ENCODE results near the gene SCARF2. TPM values are rescaled to one million over a fixed set of nuclear protein-coding genes. Genes with fewer than 3 reads are reported as not detected.
A peak's percentile ranks its signal among the peaks of the same experiment; 100 is the strongest.

Gene SCARF2
- total RNA-seq, 2 experiments from 2014 or later, result 2.5 to 3.1 TPM

- no peak for TF ChIP-seq CTCF (IDR thresholded peaks at IDR 0.05)
- intact Hi-C loops (cut with DNase I, micrococcal nuclease), result no loop called here
- no peak for ATAC-seq (ENCODE audit: poor library complexity)
- no peak overlapping the region for H3K27ac Mint-ChIP-seq
- H3K9me3 Mint-ChIP-seq, result no peaks in the 10 kb centered on the region
- H3K27ac ChIP-seq (ENCODE audit: low read depth in 1 of 2, low read length in 2 of 2), result no peak overlapping the region
- no peak for DNase-seq
- no peaks in the 10 kb centered on the region for H3K36me3 ChIP-seq (ENCODE audit: insufficient read depth, low read length)
- ChIA-PET CTCF (no interaction called here), POLR2A (interaction anchor here (0.8 kb wide), 1 partner anchor 40 kb away, joined by 3 read pairs; no protein-coding TSS in a partner anchor)
- peaks cover 6 to 14% of the 10 kb centered on the region in 2 experiments for H3K27me3 ChIP-seq (ENCODE audit: control insufficient read depth in 1 of 2, insufficient read depth in 2 of 2, low read length in 2 of 2)
- H3K27me3 Mint-ChIP-seq, result peaks cover 15% of the 10 kb centered on the region
- peaks cover 5% of the 10 kb centered on the region for H3K4me1 Mint-ChIP-seq (ENCODE audit: low read depth)
- H3K4me1 ChIP-seq (ENCODE audit: insufficient read depth, low read length), result peaks cover 12% of the 10 kb centered on the region
- no peak overlapping the region for H3K4me3 ChIP-seq (ENCODE audit: low read length)
- no peaks in the 10 kb centered on the region for H3K36me3 Mint-ChIP-seq (ENCODE audit: low read depth)
- H3K4me3 Mint-ChIP-seq, result peak overlapping the region; percentile 39
- H3K9me3 ChIP-seq (ENCODE audit: control insufficient read depth in 1 of 2, insufficient read depth in 1 of 2, low read length in 2 of 2), result no peaks in the 10 kb centered on the region
These were observed 14.4 kb downstream of the SCARF2 start for GRCh38 chr22:20423008-20423905.

- Histone ChIP-seq H3K9me3 (ENCODE audit: control insufficient read depth in 1 of 2, insufficient read depth in 1 of 2, low read length in 2 of 2) (no peaks in the 10 kb centered on the region), H3K27me3 (ENCODE audit: control insufficient read depth in 1 of 2, insufficient read depth in 2 of 2, low read length in 2 of 2) (peaks cover 8 to 11% of the 10 kb centered on the region in 2 experiments), H3K4me1 (ENCODE audit: insufficient read depth, low read length) (peaks cover 17% of the 10 kb centered on the region), H3K27ac (ENCODE audit: low read depth in 1 of 2, low read length in 2 of 2) (no peak overlapping the region), H3K4me3 (ENCODE audit: low read length) (no peak overlapping the region), H3K36me3 (ENCODE audit: insufficient read depth, low read length) (no peaks in the 10 kb centered on the region)
- CTCF ChIA-PET, result no interaction called here
- H3K36me3 Mint-ChIP-seq (ENCODE audit: low read depth), result no peaks in the 10 kb centered on the region
- H3K27me3 Mint-ChIP-seq, result peaks cover 10% of the 10 kb centered on the region
- no peak for TF ChIP-seq CTCF (IDR thresholded peaks at IDR 0.05)
- no peak for ATAC-seq (ENCODE audit: poor library complexity)
- H3K4me3 Mint-ChIP-seq, result no peak overlapping the region
- no peaks in the 10 kb centered on the region for H3K9me3 Mint-ChIP-seq
- POLR2A ChIA-PET, result interaction anchor here (0.8 kb wide), 1 partner anchor 41 kb away, joined by 3 read pairs; no protein-coding TSS in a partner anchor
- no peak overlapping the region for H3K27ac Mint-ChIP-seq
- H3K4me1 Mint-ChIP-seq (ENCODE audit: low read depth), result peaks cover 5% of the 10 kb centered on the region
- no peak for DNase-seq
- intact Hi-C loops (cut with DNase I, micrococcal nuclease), result no loop called here
These were observed 15.2 kb downstream of the SCARF2 start for GRCh38 chr22:20422271-20423007.

- H3K36me3 ChIP-seq (ENCODE audit: insufficient read depth, low read length), result no peaks in the 10 kb centered on the region
- ATAC-seq (ENCODE audit: poor library complexity) (no peak), DNase-seq (no peak)
- CTCF ChIA-PET, result no interaction called here
- peaks cover 17% of the 10 kb centered on the region for H3K4me1 ChIP-seq (ENCODE audit: insufficient read depth, low read length)
- intact Hi-C loops (cut with DNase I, micrococcal nuclease), result no loop called here
- Mint-ChIP-seq H3K4me3 (no peak overlapping the region), H3K36me3 (ENCODE audit: low read depth) (no peaks in the 10 kb centered on the region), H3K27me3 (peaks cover 3% of the 10 kb centered on the region), H3K27ac (no peak overlapping the region), H3K9me3 (no peaks in the 10 kb centered on the region), H3K4me1 (ENCODE audit: low read depth) (peaks cover 5% of the 10 kb centered on the region)
- no peak overlapping the region for H3K27ac ChIP-seq (ENCODE audit: low read depth in 1 of 2, low read length in 2 of 2)
- no peak overlapping the region for H3K4me3 ChIP-seq (ENCODE audit: low read length)
- H3K9me3 ChIP-seq (ENCODE audit: control insufficient read depth in 1 of 2, insufficient read depth in 1 of 2, low read length in 2 of 2), result no peaks in the 10 kb centered on the region
- no peak for TF ChIP-seq CTCF (IDR thresholded peaks at IDR 0.05)
- peaks cover 5 to 10% of the 10 kb centered on the region in 2 experiments for H3K27me3 ChIP-seq (ENCODE audit: control insufficient read depth in 1 of 2, insufficient read depth in 2 of 2, low read length in 2 of 2)
- POLR2A ChIA-PET, result no interaction called here
These were observed 16.1 kb downstream of the SCARF2 start for GRCh38 chr22:20421507-20421874.
